ENCODE results near the gene NFATC2. TPM values are rescaled to one million over a fixed set of nuclear protein-coding genes. Genes with fewer than 3 reads are reported as not detected.

NFATC2 gene
- total RNA-seq, 1 experiment from 2014 or later: 5.0 TPM

GRCh38 chr20:51495921-51496545, 46.5 kb downstream of the NFATC2 start:
- Histone ChIP-seq H3K4me3 (replicated peaks in 1 of 2; ENCODE audit: low read depth in 1 of 2, low read length in 2 of 2) (no peak overlapping the region), H3K36me3 (ENCODE audit: control insufficient read depth in 1 of 2, insufficient read depth in 2 of 2, low read length in 2 of 2) (no peaks in the 10 kb centered on the region), H4K20me1 (ENCODE audit: insufficient read depth) (no peaks in the 10 kb centered on the region), H3K9me2 (ENCODE audit: insufficient read depth) (no peaks in the 10 kb centered on the region), H2AFZ (ENCODE audit: low read depth, low read length, poor library complexity, severe bottlenecking) (no peak overlapping the region), H3K4me1 (ENCODE audit: control insufficient read depth in 1 of 2, insufficient read depth in 2 of 2, low read length in 2 of 2) (peaks cover 9 to 18% of the 10 kb centered on the region in 2 experiments), H3K9me3 (ENCODE audit: control insufficient read depth in 1 of 2, insufficient read depth in 1 of 2, low read depth in 1 of 2, low read length in 2 of 2) (no peaks in the 10 kb centered on the region), H3K4me2 (ENCODE audit: low read length) (no peak overlapping the region), H3K79me2 (ENCODE audit: insufficient read depth, low read length) (no peaks in the 10 kb centered on the region), H3K9ac (ENCODE audit: low read length) (no peak overlapping the region), H3K27me3 (ENCODE audit: insufficient read depth, low read length) (no peaks in the 10 kb centered on the region), H3K27ac (ENCODE audit: low read depth, low read length) (no peak overlapping the region)
- no peak for TF ChIP-seq EZH2 (IDR thresholded peaks at IDR 0.05)
- no peak for TF ChIP-seq SRF (IDR thresholded peaks at IDR 0.05; ENCODE audit: low read depth)
- TF ChIP-seq ZFX (IDR thresholded peaks at IDR 0.05): no peak
- no peak for TF ChIP-seq JUND (IDR thresholded peaks at IDR 0.05)
- ChIA-PET POLR2A (no interaction called here), RAD21 (ENCODE audit: low non-redundant PET in 1 of 2, low total read pairs in 2 of 2, uncharacterized antibody in 2 of 2, unreplicated experiment in 2 of 2) (no interaction called here), CTCF (no interaction called here)
- BruUV-seq (replicated peaks): no TSS peak
- DNase-seq (ENCODE audit: low read depth, low spot score) (no peak), ATAC-seq (no peak)
- intact Hi-C loops (cut with micrococcal nuclease): no loop called here

- no peak overlapping the region for H3K4me2 ChIP-seq (ENCODE audit: low read length)
- no peaks in the 10 kb centered on the region for H3K9me2 ChIP-seq (ENCODE audit: insufficient read depth)
- no peak overlapping the region for H3K27ac ChIP-seq (ENCODE audit: low read depth, low read length)
- BruUV-seq (replicated peaks): no TSS peak
- ChIA-PET CTCF (no interaction called here), POLR2A (no interaction called here), RAD21 (ENCODE audit: low non-redundant PET in 1 of 2, low total read pairs in 2 of 2, uncharacterized antibody in 2 of 2, unreplicated experiment in 2 of 2) (no interaction called here)
- peaks cover 9 to 17% of the 10 kb centered on the region in 2 experiments for H3K4me1 ChIP-seq (ENCODE audit: control insufficient read depth in 1 of 2, insufficient read depth in 2 of 2, low read length in 2 of 2)
- H3K27me3 ChIP-seq (ENCODE audit: insufficient read depth, low read length): no peaks in the 10 kb centered on the region
- no peak overlapping the region for H2AFZ ChIP-seq (ENCODE audit: low read depth, low read length, poor library complexity, severe bottlenecking)
- H3K4me3 ChIP-seq (replicated peaks in 1 of 2; ENCODE audit: low read depth in 1 of 2, low read length in 2 of 2): no peak overlapping the region
- H3K79me2 ChIP-seq (ENCODE audit: insufficient read depth, low read length): no peaks in the 10 kb centered on the region
- DNase-seq (ENCODE audit: low read depth, low spot score): no peak
- H3K36me3 ChIP-seq (ENCODE audit: control insufficient read depth in 1 of 2, insufficient read depth in 2 of 2, low read length in 2 of 2): no peaks in the 10 kb centered on the region
- H3K9ac ChIP-seq (ENCODE audit: low read length): no peak overlapping the region
- no peak for ATAC-seq
- intact Hi-C loops (cut with micrococcal nuclease): no loop called here
- no peaks in the 10 kb centered on the region for H3K9me3 ChIP-seq (ENCODE audit: control insufficient read depth in 1 of 2, insufficient read depth in 1 of 2, low read depth in 1 of 2, low read length in 2 of 2)
- H4K20me1 ChIP-seq (ENCODE audit: insufficient read depth): no peaks in the 10 kb centered on the region
- TF ChIP-seq CTCF (IDR thresholded peaks at IDR 0.05 in 2 of 3, conservative IDR thresholded peaks at IDR 0.05 in 1 of 3; ENCODE audit: borderline replicate concordance in 1 of 3, insufficient read depth in 1 of 3, low read depth in 2 of 3, low read length in 2 of 3) (no peak), ZNF274 (IDR thresholded peaks at IDR 0.05; ENCODE audit: low read depth, low read length) (no peak), CEBPB (IDR thresholded peaks at IDR 0.05; ENCODE audit: low read depth) (no peak), ELF1 (IDR thresholded peaks at IDR 0.05; ENCODE audit: borderline replicate concordance, low read depth) (no peak), POLR2A (IDR thresholded peaks at IDR 0.05; ENCODE audit: borderline replicate concordance, extremely low read depth, insufficient read depth, insufficient read length) (no peak), SP1 (IDR thresholded peaks at IDR 0.05; ENCODE audit: low read depth) (no peak), FOSL1 (IDR thresholded peaks at IDR 0.05; ENCODE audit: low read depth) (no peak), EZH2phosphoT487 (IDR thresholded peaks at IDR 0.05; ENCODE audit: borderline replicate concordance) (no peak), YY1 (IDR thresholded peaks at IDR 0.05; ENCODE audit: extremely low read depth, insufficient replicate concordance, low read depth, low read length) (no peak), POLR2AphosphoS5 (IDR thresholded peaks at IDR 0.05; ENCODE audit: low read depth, low read length) (no peak), ZBTB33 (IDR thresholded peaks at IDR 0.05; ENCODE audit: extremely low read depth, insufficient replicate concordance, low read length) (no peak), ZFX (IDR thresholded peaks at IDR 0.05) (no peak), RAD21 (IDR thresholded peaks at IDR 0.05; ENCODE audit: low read depth) (no peak), SIN3A (IDR thresholded peaks at IDR 0.05; ENCODE audit: low read depth) (no peak), MAX (IDR thresholded peaks at IDR 0.05) (no peak), ATF3 (IDR thresholded peaks at IDR 0.05) (no peak)
These were observed 47.2 kb downstream of the NFATC2 start for GRCh38 chr20:51495291-51495690.

Data from HCT116 (cell line).